Sigmoid colon (tissue), 4 donors: ENCODE data around the gene CCSER1.

Experiments
- CTCF ChIP-seq, 4 experiments: fragments of 450-650 bp in 3 of 4; fragments of 200-600 bp in 1 of 4; IDR thresholded peaks; one replicate each; pipeline ENCODE4 v1.5.1; 2016 to 2019; ENCODE audit warnings: antibody characterized with exemption in 4 of 4, mild to moderate bottlenecking in 3 of 4, moderate library complexity in 2 of 4
- POLR2AphosphoS5 ChIP-seq, 4 donors: sonication (generic); formaldehyde crosslinking; IDR thresholded peaks; one replicate each; pipeline ENCODE4 v1.6.1; 2017; ENCODE audit warnings: antibody characterized with exemption in 4 of 4

GRCh38 chr4:90103991-90104390 is 23.2 kb upstream of the CCSER1 start:
- TF ChIP-seq CTCF (IDR thresholded peaks at IDR 0.05) (no peak), POLR2AphosphoS5 (IDR thresholded peaks at IDR 0.05) (no peak)
